ENCODE data around the gene SPSB2. TPM values are rescaled to one million over a fixed set of nuclear protein-coding genes. Genes with fewer than 3 reads are reported as not detected.

Gene SPSB2
- total and polyA plus RNA-seq, 2 experiments from 2014 or later, result 12.3 to 13.5 TPM

DNA sequence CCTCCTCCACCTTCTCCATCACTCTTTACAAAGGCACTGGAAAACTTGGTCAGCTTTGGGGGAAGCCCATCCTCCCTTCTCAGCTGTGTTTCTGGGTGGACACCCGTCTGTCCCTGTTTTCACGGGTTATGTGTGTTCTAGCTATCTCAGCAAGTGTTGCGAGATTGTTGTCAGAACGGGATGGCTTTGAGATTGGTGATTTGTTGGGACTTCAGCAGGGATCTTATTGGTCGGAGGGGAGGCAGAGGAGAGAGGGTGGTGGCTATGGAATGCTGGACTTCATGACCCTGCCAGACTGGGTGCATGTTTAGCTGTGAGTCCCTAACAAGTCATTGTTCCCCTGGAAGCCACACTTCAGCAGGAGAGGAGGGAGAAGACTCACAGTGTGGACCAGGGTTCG is 19.1 kb downstream of the SPSB2 start:
- Histone ChIP-seq H3K4me3 (no peak overlapping the region), H3K9me3 (ENCODE audit: low read depth) (no peaks in the 10 kb centered on the region), H3K27me3 (no peaks in the 10 kb centered on the region), H3K4me1 (ENCODE audit: low read depth) (no peaks in the 10 kb centered on the region), H3K27ac (peak overlapping the region; percentile 78), H3K36me3 (peaks cover 35% of the 10 kb centered on the region)
- DNase-seq (ENCODE audit: low read depth in 1 of 2, low spot score in 1 of 2), result no peak
- TF ChIP-seq CTCF (IDR thresholded peaks at IDR 0.05; ENCODE audit: low read depth, low read length), result no peak

GRCh38 chr12:6853626-6854025 is 19.5 kb downstream of the SPSB2 start:
- no peak overlapping the region for H3K4me3 ChIP-seq

GRCh38 chr12:6852651-6853354 is 20.3 kb downstream of the SPSB2 start:
- Histone ChIP-seq H3K27ac (peak overlapping the region; percentile 78), H3K36me3 (peaks cover 23% of the 10 kb centered on the region), H3K4me1 (ENCODE audit: low read depth) (no peaks in the 10 kb centered on the region), H3K9me3 (ENCODE audit: low read depth) (no peaks in the 10 kb centered on the region), H3K27me3 (no peaks in the 10 kb centered on the region), H3K4me3 (peak overlapping the region; percentile 53)
- DNase-seq (ENCODE audit: low read depth in 1 of 2, low spot score in 1 of 2), result peak; percentile 59 to 66
- TF ChIP-seq CTCF (IDR thresholded peaks at IDR 0.05; ENCODE audit: low read depth, low read length), result no peak

More at GRCh38 chr12:6853626-6854025, 19.5 kb downstream of the SPSB2 start:
- H3K36me3 ChIP-seq, result peaks cover 31% of the 10 kb centered on the region
- no peaks in the 10 kb centered on the region for H3K4me1 ChIP-seq (ENCODE audit: low read depth)
- TF ChIP-seq CTCF (IDR thresholded peaks at IDR 0.05; ENCODE audit: low read depth, low read length), result no peak
- H3K27ac ChIP-seq, result peak overlapping the region; percentile 78
- no peak for DNase-seq (ENCODE audit: low read depth in 1 of 2, low spot score in 1 of 2)
- H3K27me3 ChIP-seq, result no peaks in the 10 kb centered on the region
- no peaks in the 10 kb centered on the region for H3K9me3 ChIP-seq (ENCODE audit: low read depth)

- TF ChIP-seq CTCF (IDR thresholded peaks at IDR 0.05; ENCODE audit: low read depth, low read length), result no peak
- peak within 1 kb of the TSS; percentile 53 for H3K4me3 ChIP-seq
- H3K36me3 ChIP-seq, result peaks cover 16% of the 10 kb centered on the region
- DNase-seq (ENCODE audit: low read depth in 1 of 2, low spot score in 1 of 2), result peak; percentile 99 to 100
- peak within 1 kb of the TSS; percentile 84 for H3K27ac ChIP-seq
- H3K4me1 ChIP-seq (ENCODE audit: low read depth), result no peaks in the 10 kb centered on the region
- H3K27me3 ChIP-seq, result no peaks in the 10 kb centered on the region
- H3K9me3 ChIP-seq (ENCODE audit: low read depth), result no peaks in the 10 kb centered on the region
Observed at GRCh38 chr12:6851921-6852650, 21.0 kb downstream of the SPSB2 start, which contains the start of gene USP5. Gene USP5 (plus strand): TSS chr12:6852150. CDS start chr12:6852180, 30 bp downstream.

DNA sequence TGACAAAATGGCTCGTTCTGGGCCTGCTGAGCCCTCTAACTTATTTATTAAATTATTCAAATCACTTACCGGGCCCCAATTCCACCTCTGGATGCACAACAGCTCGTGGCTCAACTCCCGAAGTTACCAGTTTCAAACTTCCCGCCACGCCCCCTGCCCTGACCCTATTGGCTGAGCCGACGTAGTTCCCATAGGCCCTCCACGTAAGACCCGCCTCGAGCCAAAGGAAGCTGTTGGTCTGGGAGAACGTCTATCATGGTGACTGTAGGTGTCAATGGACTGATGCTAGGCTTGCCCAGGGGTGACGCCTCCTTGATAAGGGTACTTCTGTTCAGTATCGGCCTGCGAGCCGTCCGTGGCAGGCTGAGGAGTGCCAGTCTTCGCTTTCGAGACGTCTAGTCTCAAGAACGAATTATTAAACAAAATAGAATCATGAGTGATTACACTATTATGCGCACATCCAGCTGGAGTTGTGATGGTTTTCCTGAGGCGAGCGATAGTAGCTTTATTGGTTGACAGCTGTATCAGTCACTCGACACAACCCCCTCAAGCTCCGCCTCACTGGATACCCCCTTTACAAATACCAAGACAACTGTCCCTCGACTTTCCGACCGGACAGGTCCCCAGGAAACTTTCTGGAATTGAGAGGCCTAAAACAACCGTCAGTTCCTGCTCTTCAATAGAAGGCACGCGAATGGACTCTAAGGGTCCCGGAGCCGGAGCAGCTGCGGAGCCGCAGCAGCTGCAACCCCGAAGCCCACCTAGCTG is 21.8 kb downstream of the SPSB2 start, which contains the start of gene CDCA3:
TSS of gene CDCA3 (minus strand) at position 134 of the 768 bp plus-strand sequence. CDS start 334 bp downstream, outside the sequence.
- H3K27ac ChIP-seq, result peak within 1 kb of the TSS; percentile 84
- H3K27me3 ChIP-seq, result no peaks in the 10 kb centered on the region
- no peaks in the 10 kb centered on the region for H3K4me1 ChIP-seq (ENCODE audit: low read depth)
- peaks cover 8% of the 10 kb centered on the region for H3K36me3 ChIP-seq
- no peaks in the 10 kb centered on the region for H3K9me3 ChIP-seq (ENCODE audit: low read depth)
- peak; percentile 98 to 99 for DNase-seq (ENCODE audit: low read depth in 1 of 2, low spot score in 1 of 2)
- H3K4me3 ChIP-seq, result peak within 1 kb of the TSS; percentile 53
- TF ChIP-seq CTCF (IDR thresholded peaks at IDR 0.05; ENCODE audit: low read depth, low read length), result no peak
